HG03175 (cell line): Measurements from ENCODE around the gene DPH1.
"Not testable (repeated sequence)": the region's sequence is repeated elsewhere in the genome, so short reads cannot be mapped to it uniquely, and the experiment has no call there.

ENCODE experiments used
- ATAC-seq: cut with Tn5 transposase; IDR thresholded peaks from one replicate; pipeline ENCODE4 v1.9.1; 2021; ENCODE audit warnings: mild to moderate bottlenecking, moderate library complexity; ENCODE audit not compliant: unreplicated experiment

DPH1 gene

DNA sequence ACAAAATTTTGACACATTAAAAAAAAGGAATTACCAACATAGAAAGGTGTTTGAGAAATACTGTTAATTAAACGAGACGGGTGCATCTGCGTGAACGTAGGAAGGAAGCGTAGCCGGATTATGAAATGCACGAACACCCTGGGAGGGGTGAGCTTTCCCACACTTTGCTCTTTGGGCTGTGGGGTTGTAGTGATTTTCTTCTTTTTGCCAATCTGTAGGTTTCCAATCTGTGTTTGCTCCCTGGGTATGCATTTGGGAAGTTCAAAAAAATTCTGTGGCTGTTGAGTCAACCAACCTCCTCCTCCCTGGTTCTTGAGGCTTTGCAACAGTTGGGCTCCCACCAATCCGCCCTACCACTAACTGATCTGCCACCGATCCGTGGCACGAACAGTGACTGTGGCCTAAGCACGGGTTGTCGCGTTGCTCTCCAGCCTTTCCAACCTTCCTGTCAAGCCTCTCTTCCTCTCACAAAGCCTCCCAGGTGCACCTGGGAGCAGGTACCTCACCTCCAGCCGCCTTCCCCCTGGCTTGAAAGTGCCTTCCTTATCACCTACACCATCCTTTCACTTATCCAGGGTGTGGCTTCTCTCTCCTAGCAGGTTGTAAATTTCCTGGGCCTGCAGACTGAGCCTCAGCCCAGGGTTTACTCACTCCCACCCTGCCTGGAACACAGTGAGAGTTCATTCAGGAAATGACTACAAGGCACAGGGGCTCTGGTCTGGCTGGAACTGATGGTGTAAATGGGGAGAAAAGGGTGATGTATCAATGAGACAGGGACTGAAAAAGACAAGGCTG, 21.4 kb upstream of the DPH1 start:
- no peak for ATAC-seq

- ATAC-seq, result no peak
Measured at GRCh38 chr17:2009737-2010136, 20.2 kb upstream of the DPH1 start.

DNA sequence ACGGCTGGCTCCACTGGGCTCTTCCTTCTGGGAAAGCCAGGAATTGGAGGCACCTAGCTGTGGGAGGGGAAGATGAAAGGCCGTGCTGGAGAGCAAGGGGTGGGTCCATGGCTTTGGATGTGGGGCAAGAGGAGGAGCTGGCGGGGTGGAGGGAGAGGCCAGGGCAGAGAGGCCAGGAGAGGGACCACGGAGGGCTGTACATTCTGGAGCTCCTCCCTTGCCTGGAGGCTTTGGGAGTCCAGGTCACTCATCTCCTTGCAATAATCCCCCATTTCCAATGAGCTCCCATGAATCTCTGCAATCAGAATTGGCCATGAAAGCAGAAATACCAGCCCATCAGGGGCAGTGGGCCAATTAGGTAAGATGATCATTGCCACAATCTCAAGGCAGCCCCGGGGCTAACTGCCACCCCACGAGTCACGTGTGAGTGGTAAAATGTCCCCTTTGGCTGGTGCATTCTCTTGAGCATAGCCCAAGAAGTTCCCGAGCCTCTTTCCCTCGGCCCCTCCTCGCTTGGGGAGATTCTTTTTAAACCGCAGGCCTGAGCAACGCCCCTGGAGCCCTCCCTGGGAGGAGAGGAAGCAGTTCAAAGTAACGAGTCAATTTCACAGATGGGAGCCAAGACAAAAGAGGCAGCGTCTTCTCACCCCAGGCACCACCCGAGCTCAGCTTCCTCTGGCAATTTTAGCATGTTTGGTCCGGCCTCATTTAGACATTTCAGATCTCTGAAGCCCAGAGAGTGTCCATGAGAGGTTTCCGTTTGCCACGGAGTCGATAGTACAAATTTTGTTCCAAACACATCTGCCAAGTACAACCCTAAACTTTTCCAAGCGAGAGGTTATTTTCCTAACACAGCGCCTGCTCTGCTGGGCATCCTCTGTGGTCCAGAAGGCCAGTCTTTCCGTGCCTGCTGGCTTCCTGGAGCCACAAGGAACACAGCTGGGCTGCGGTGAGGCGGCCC, 18.3 kb upstream of the DPH1 start:
- ATAC-seq, result no peak

DNA sequence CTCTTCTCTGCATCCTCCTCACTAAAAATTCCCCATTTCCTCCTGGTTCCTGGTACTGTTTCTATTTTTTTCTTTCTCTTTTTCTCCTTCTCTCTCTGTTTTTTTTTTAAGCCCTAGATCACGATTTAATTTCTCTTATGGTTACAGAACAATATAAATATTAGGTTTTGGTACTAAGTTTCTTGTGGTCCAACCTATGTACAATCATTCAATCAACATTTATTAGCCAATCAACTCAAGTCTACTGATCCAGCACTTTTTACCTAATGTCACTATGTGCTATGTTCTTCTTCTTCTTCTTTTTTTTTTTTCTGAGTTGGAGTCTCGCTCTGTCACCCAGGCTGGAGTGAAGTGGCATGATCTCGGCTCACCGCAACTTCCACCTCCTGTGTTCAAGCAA, 17.5 kb upstream of the DPH1 start:
- ATAC-seq, result no peak

DNA sequence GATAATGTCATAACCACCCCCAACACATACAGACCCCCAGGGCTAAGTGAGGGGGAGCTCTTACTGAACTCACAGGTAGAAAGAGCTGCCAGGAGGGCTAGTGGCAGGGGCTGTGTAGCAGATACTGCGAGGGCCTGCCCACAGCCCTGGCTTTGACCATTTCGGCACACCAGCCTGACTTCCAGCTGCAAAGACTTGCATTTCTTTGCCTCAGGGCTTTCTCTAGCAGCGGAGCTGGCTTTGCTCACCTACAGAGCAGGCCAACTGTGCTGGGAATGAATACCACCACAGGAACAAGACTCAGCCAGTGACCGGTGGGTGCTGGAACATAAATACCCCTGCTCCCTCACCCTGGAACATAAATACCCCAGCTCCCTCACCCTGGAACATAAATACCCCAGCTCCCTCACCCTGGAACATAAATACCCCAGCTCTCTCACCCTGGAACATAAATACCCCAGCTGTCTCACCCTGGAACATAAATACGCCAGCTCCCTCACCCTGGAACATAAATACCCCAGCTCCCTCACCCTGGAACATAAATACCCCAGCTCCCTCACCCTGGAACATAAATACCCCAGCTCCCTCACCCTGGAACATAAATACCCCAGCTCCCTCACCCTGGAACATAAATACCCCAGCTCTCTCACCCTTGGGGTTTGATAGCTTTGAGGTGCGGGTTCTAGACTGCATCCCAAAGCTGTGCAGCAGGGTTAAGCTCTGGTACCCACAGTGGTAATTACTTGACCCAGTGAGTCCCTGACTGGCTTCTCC, 16.5 kb upstream of the DPH1 start:
- ATAC-seq, result not testable (repeated sequence)

DNA sequence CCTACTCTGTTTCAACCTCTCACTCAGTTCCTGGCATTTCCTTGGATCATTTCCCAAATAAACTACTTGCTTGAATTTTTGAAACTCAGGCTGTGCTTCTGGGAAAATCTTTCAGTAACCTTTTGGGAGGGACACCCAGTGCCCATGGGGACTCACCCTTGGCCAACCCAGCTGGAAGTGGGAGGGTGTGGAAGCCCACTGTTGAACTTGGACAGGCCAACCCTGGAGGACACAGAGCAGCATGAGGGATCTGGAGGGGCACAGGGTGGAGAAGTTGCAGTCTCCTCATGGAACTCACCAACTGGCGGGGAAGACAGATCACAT, 16.0 kb upstream of the DPH1 start:
- no peak for ATAC-seq

- no peak for ATAC-seq
Measured at GRCh38 chr17:2015314-2015713, 14.6 kb upstream of the DPH1 start.

- no peak for ATAC-seq
Measured at GRCh38 chr17:2016494-2016893, 13.5 kb upstream of the DPH1 start.

GRCh38 chr17:2017274-2017941, 12.5 kb upstream of the DPH1 start:
- no peak for ATAC-seq

DNA sequence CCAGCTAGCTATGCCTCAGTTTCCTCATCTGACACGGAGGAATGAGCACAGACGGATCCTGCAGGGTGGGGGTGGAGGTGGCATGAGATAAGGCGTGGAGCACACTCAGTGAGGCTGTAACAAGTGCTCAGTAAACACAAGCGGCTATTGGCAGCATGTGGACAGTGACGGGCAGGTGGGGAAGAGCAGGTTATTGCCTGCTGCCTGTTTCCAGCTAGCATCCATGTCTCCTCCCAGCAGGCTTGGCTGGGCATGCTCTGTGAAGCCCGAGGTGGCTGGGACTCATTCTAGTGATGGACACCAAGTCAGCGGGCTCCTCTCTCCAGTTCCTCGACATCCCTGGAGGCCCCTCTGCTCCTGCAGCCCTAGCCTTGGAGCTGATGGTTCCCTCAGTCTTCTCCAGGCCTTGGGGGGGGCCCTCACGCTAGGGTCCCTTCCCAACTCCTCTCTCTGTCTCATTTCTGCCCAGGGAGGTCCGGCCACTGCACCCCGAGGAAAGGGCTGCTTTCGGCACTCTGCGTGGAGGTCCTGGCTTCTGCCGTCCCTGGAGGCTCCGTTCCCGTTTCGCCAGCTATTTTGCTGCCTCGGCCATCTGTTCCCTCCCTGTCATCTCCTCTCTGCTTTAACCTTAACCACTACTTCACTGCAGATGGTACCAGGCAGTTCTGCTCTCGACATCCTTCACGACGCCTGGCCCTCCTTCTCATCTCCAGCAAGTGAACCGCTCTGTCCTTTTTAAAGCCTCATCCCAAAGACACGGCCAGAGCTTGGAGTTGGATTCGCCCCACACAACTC, 11.0 kb upstream of the DPH1 start:
- ATAC-seq, result no peak

DNA sequence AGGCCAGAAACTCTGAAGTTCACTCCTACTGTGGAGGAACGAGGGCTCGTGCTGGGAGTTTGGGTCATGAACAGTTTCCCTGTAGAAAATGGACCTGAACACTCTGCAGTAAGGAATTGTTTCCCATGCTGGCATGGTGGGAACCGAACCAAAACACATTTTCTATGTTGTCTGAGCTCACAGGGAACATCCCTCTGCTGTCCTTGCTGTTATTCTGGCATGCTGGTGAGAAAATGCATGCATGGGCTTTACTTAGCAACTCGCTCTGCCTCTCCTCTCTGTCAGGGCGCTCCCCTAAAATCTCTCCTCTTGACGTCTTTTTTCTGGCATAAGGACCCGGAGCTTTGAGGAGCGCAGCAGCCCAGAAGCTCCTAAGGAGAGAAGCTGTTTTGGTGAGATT, 10.2 kb upstream of the DPH1 start:
- ATAC-seq, result no peak

- no peak for ATAC-seq
Measured at GRCh38 chr17:2020721-2021120, 9.2 kb upstream of the DPH1 start.

DNA sequence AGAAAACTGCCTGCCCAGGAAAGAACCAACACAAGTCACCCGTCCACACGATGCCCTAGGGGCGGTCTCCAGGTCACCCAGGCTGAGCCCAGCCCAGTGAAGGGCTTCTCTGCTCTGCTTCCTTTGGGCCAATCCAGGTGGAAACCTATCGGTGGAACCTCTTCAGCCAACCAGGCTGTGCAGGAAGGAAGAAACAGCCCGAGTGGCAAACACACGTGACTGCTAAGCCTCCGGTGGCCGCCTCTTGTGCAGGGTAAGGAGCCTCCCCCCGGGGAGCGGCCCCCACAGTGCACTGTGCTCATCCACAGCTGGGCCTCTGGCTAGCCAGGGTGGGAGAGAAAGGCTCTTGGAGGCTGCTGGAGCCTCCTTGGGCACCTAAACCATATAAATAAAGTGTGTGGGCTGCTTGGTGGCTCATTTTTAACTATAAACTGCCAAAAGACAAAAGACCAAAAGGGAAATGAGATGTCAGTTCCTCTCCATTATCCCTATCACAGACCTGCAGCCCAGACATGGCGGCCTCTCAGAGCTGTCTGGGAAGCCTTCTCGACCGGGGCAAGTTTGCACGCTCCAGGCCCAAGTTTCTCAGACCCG, 7.2 kb upstream of the DPH1 start:
- ATAC-seq, result no peak

DNA sequence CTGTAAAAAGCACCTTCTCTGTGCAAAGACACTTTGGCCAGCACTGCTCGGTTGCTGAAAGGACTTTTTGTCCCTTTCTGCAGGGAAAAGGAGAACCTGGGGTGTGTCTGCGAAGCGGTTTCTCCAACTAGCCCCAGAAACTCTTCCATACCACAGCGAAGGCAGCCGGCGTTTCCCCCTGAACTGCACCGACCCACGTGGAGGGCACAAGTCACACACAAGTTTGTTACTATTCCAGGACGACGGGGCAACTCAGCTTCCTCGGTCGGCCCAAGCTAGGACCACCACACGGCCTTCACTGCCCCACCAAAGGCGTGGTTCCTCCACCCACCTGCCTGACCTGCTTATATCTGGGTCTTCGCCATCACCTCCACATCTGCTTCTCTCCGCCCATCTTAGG, 6.7 kb upstream of the DPH1 start:
- no peak for ATAC-seq

DNA sequence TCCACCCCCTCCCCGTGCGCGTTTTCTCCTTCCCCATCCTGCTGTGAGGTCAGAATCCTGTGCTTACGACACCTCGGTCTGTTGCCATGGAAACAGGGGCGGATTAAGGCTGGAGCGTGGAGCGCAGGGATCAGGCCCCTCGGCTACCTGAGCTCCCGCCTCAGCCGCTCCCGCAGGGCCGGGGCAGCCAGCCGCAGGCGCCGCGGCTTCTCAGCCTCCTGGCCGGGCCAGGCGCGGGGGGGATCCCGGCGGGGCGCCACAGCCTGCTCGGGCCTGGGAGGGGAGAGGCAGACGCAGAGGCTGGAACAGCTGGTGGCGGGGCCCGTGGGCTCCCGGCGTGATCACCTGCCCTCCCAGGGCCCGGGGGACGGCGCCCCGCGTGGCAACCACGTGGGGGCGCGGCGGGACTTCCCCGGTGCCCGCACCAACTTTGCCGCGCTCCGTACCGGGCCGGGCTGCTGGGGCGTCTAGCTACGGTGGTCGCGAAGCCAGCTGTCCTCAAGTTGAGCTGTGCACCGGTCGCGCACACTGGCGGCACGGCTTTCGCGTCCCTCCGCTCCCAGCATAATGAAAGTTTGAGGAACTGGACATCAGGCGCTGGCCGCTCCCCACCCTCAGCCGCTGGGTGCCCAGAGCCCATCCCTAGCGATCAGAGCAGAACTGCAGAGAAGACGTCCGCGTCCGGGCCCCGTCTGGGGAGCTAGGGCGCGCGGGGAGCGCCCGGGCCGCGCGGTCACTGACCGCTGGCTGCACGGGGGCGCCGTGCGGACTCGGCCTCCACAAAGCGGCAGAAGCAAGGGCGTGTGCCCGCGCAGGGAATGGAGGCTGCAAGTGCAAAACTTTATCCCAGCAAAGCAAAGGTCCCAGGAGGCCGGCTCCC, 6.0 kb upstream of the DPH1 start:
- no peak for ATAC-seq

- no peak for ATAC-seq
Measured at GRCh38 chr17:2024572-2025219, 5.3 kb upstream of the DPH1 start.

DNA sequence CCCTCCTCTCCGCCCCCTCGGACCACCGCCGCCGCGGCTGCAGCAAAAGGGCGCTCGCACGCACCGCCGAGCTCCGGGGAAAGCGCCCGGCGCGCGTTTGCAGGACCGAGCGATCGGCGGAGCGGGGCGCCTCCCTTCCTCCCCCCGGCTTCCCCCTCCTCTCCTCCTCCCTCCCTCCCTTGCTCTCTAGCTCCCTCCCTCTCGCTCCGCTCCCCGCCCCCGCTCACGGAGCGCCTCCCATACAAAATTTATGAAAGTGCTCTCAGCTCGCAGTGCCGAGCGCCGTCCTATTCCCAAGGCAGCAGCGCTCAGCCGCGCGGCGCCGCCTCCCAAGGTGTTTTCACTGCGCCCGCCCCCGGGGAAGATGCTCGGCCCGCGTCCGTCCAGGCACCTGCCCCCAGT, 4.7 kb upstream of the DPH1 start, which contains the start of gene RTN4RL1:
RTN4RL1 (minus strand) TSS at position 115 of the 402 bp plus-strand sequence. CDS start 469 bp downstream, outside the sequence.
- no peak for ATAC-seq
